ENCODE measurements around the gene CLCN6.

GRCh38 chr1:11797525-11798216 lies 8.3 kb upstream of the CLCN6 start:
- no peak for TF ChIP-seq JUNB (IDR thresholded peaks at IDR 0.05)
- no peak for TF ChIP-seq CTCF (IDR thresholded peaks at IDR 0.05 in 2 of 3, conservative IDR thresholded peaks at IDR 0.05 in 1 of 3; ENCODE audit: control insufficient read depth in 2 of 3, extremely low read depth in 1 of 3, insufficient read depth in 1 of 3, low read depth in 3 of 3, low read length in 3 of 3)
- no peak for TF ChIP-seq GABPA (IDR thresholded peaks at IDR 0.05; ENCODE audit: low read depth)
- no peak for TF ChIP-seq MLLT1 (IDR thresholded peaks at IDR 0.05)
- no peak for TF ChIP-seq EP300 (IDR thresholded peaks at IDR 0.05; ENCODE audit: borderline replicate concordance in 1 of 2, control insufficient read depth in 1 of 2, low read depth in 2 of 2, low read length in 2 of 2)
- TF ChIP-seq SMC3 (IDR thresholded peaks at IDR 0.05; ENCODE audit: borderline replicate concordance, low read length), result no peak
- TF ChIP-seq ZBTB11 (CRISPR knock-in tag; IDR thresholded peaks at IDR 0.05), result no peak
- no peak for TF ChIP-seq ZSCAN29 (IDR thresholded peaks at IDR 0.05)
- TF ChIP-seq NFYB (IDR thresholded peaks at IDR 0.05; ENCODE audit: insufficient read depth, low read depth, low read length), result no peak
- TF ChIP-seq TARDBP (IDR thresholded peaks at IDR 0.05; ENCODE audit: borderline replicate concordance), result no peak
